Activated T-cell treated with anti-CD3 and anti-CD28 coated beads for 48 hours (primary cell): Measurements from ENCODE around the gene VGLL3.

ENCODE experiments used
- DNase-seq: peaks from one replicate; pipeline ENCODE4 v3.0.0-alpha.2; 2020; ENCODE audit warnings: low read depth

Gene VGLL3

GRCh38 chr3:86950717-86951116, 40.2 kb downstream of the VGLL3 start:
- DNase-seq, result no peak

- no peak for DNase-seq
Observed at GRCh38 chr3:86949850-86950249, 41.1 kb downstream of the VGLL3 start.

- DNase-seq, result no peak
Observed at GRCh38 chr3:86948822-86949221, 42.1 kb downstream of the VGLL3 start.

- no peak for DNase-seq
Observed at GRCh38 chr3:86942206-86942605, 48.7 kb downstream of the VGLL3 start.

GRCh38 chr3:86938416-86939105, 52.4 kb downstream of the VGLL3 start:
- no peak for DNase-seq

GRCh38 chr3:86937306-86937791, 53.6 kb downstream of the VGLL3 start:
- DNase-seq, result no peak

- no peak for DNase-seq
Observed at GRCh38 chr3:86934851-86935250, 56.1 kb downstream of the VGLL3 start.

GRCh38 chr3:86930831-86931230, 60.1 kb downstream of the VGLL3 start:
- no peak for DNase-seq

- DNase-seq, result no peak
Observed at GRCh38 chr3:86930181-86930580, 60.8 kb downstream of the VGLL3 start.

GRCh38 chr3:86929046-86929445, 61.9 kb downstream of the VGLL3 start:
- DNase-seq, result no peak

GRCh38 chr3:86923071-86923491, 67.9 kb downstream of the VGLL3 start:
- no peak for DNase-seq

GRCh38 chr3:86921971-86922680, 68.8 kb downstream of the VGLL3 start:
- DNase-seq, result no peak

GRCh38 chr3:86914670-86915069, 76.3 kb downstream of the VGLL3 start:
- DNase-seq, result no peak

- no peak for DNase-seq
Observed at GRCh38 chr3:86913160-86913559, 77.8 kb downstream of the VGLL3 start.

- no peak for DNase-seq
Observed at GRCh38 chr3:86895202-86895601, 95.7 kb downstream of the VGLL3 start.

- DNase-seq, result no peak
Observed at GRCh38 chr3:86890741-86891396, 100.1 kb downstream of the VGLL3 start.
